ENCODE results near the gene STS.

The STS gene

GRCh38 chrX:7188672-7189071 lies 41.2 kb downstream of the STS start:
- no peak for DNase-seq (ENCODE audit: low spot score)

GRCh38 chrX:7190157-7190556 lies 42.6 kb downstream of the STS start:
- no peak for DNase-seq (ENCODE audit: low spot score)

- DNase-seq (ENCODE audit: low spot score) = no peak
Observed at GRCh38 chrX:7191681-7192110, 44.2 kb downstream of the STS start.

- DNase-seq (ENCODE audit: low spot score) = no peak
Observed at GRCh38 chrX:7192871-7193270, 45.4 kb downstream of the STS start.

GRCh38 chrX:7194606-7195005 lies 47.1 kb downstream of the STS start:
- no peak for DNase-seq (ENCODE audit: low spot score)

All from germinal center (tissue), 1 donor.